Measurements from ENCODE around the gene ALDOC. TPM values are rescaled to one million over a fixed set of nuclear protein-coding genes. Genes with fewer than 3 reads are reported as not detected.
A peak's percentile ranks its signal among the peaks of the same experiment; 100 is the strongest.

The ALDOC gene
- total and polyA plus RNA-seq, 4 donors, result 40.1 to 131 (median 94.8) TPM

GRCh38 chr17:28624148-28624547 is 47.5 kb upstream of the ALDOC start:
- Histone ChIP-seq H3K4me1 (ENCODE audit: control insufficient read depth in 4 of 4, insufficient read depth in 4 of 4, low read length in 3 of 4) (peaks cover 11 to 40% (median 33%) of the 10 kb centered on the region in 4 donors), H3K27ac (ENCODE audit: low read depth in 1 of 2, low read length in 2 of 2) (peak overlapping the region; percentile 58 to 86), H3K9me3 (ENCODE audit: control insufficient read depth in 4 of 4, low read length in 3 of 4) (no peaks in the 10 kb centered on the region), H3K9ac (ENCODE audit: low read depth in 1 of 2, low read length in 2 of 2) (no peak overlapping the region), H3K27me3 (ENCODE audit: control insufficient read depth in 4 of 4, insufficient read depth in 4 of 4, low read length in 3 of 4) (no peaks in the 10 kb centered on the region), H3K4me3 (ENCODE audit: low read depth in 1 of 3, low read length in 3 of 3) (no peak overlapping the region), H3K36me3 (ENCODE audit: control insufficient read depth in 4 of 4, insufficient read depth in 3 of 4, low read depth in 1 of 4, low read length in 3 of 4) (peaks cover 0 to 34% (median 32%) of the 10 kb centered on the region in 4 donors)
- TF ChIP-seq RXRA (IDR thresholded peaks at IDR 0.05) (peak in 1 of 2 donors; percentile 10), YY1 (IDR thresholded peaks at IDR 0.05) (no peak)
- DNase-seq (ENCODE audit: low spot score), result no peak
- 62% methylated on average over 2 of the region's 2 CpGs for WGBS

GRCh38 chr17:28623696-28624095 is 47.0 kb upstream of the ALDOC start:
- peaks cover 11 to 40% (median 33%) of the 10 kb centered on the region in 4 donors for H3K4me1 ChIP-seq (ENCODE audit: control insufficient read depth in 4 of 4, insufficient read depth in 4 of 4, low read length in 3 of 4)
- no peak for DNase-seq (ENCODE audit: low spot score)
- no peak overlapping the region for H3K9ac ChIP-seq (ENCODE audit: low read depth in 1 of 2, low read length in 2 of 2)
- peaks cover 3 to 38% (median 36%) of the 10 kb centered on the region in 4 donors for H3K36me3 ChIP-seq (ENCODE audit: control insufficient read depth in 4 of 4, insufficient read depth in 3 of 4, low read depth in 1 of 4, low read length in 3 of 4)
- no peaks in the 10 kb centered on the region for H3K9me3 ChIP-seq (ENCODE audit: control insufficient read depth in 4 of 4, low read length in 3 of 4)
- no peak for TF ChIP-seq CTCF (IDR thresholded peaks at IDR 0.05; ENCODE audit: low read depth, low read length, missing input control)
- TF ChIP-seq NR2F2 (IDR thresholded peaks at IDR 0.05), result no peak
- no peak for TF ChIP-seq HNF4A (conservative IDR thresholded peaks at IDR 0.05)
- no peak for TF ChIP-seq TAF1 (conservative IDR thresholded peaks at IDR 0.05)
- TF ChIP-seq HNF4G (IDR thresholded peaks at IDR 0.05), result no peak
- TF ChIP-seq GABPA (IDR thresholded peaks at IDR 0.05 in 1 of 2, conservative IDR thresholded peaks at IDR 0.05 in 1 of 2), result no peak
- TF ChIP-seq REST (IDR thresholded peaks at IDR 0.05), result no peak
- no peak for TF ChIP-seq ATF3 (IDR thresholded peaks at IDR 0.05)
- TF ChIP-seq RAD21 (IDR thresholded peaks at IDR 0.05), result no peak
- no peak for TF ChIP-seq ZBTB33 (IDR thresholded peaks at IDR 0.05)
- TF ChIP-seq MAX (IDR thresholded peaks at IDR 0.05), result no peak
- TF ChIP-seq FOXA1 (IDR thresholded peaks at IDR 0.05), result no peak
- TF ChIP-seq JUND (IDR thresholded peaks at IDR 0.05), result no peak
- TF ChIP-seq YY1 (IDR thresholded peaks at IDR 0.05), result no peak
- no peak for TF ChIP-seq SP1 (IDR thresholded peaks at IDR 0.05)
- TF ChIP-seq EGR1 (IDR thresholded peaks at IDR 0.05; ENCODE audit: low read depth in 2 of 2), result no peak
- H3K27me3 ChIP-seq (ENCODE audit: control insufficient read depth in 4 of 4, insufficient read depth in 4 of 4, low read length in 3 of 4), result no peaks in the 10 kb centered on the region
- H3K4me3 ChIP-seq (ENCODE audit: low read depth in 1 of 3, low read length in 3 of 3), result peak overlapping the region in 1 of 3 donors; percentile 4
- WGBS, result 60% methylated on average over 4 of the region's 4 CpGs
- peak overlapping the region; percentile 58 to 86 for H3K27ac ChIP-seq (ENCODE audit: low read depth in 1 of 2, low read length in 2 of 2)

All from liver (tissue), 9 donors.